HEK293T (cell line): Measurements from ENCODE around the gene SLMAP.

Experiments used
- CTCF ChIA-PET: fragments of 350-600 bp; formaldehyde crosslinking; extraction: SDS; loops from one replicate; lab custom pipeline; 2021; ENCODE audit warnings: antibody characterized with exemption, inconsistent platforms; lab: Yijun Ruan, JAX
- POLR2A ChIA-PET: fragments of 350-600 bp; formaldehyde crosslinking; extraction: SDS; loops from one replicate; lab custom pipeline; 2020; ENCODE audit warnings: antibody characterized with exemption, inconsistent platforms; lab: Yijun Ruan, JAX
- DNase-seq: peaks from one replicate; pipeline ENCODE4 v3.0.0; 2012; ENCODE audit warnings: mixed read lengths; ENCODE audit errors: extremely low spot score
- ARNT ChIP-seq: fragments of 450-650 bp; IDR thresholded peaks from 2 replicates; pipeline ENCODE4 v1.6.1; 2017; ENCODE audit warnings: mild to moderate bottlenecking
- BHLHE40 ChIP-seq: fragments of 450-650 bp; IDR thresholded peaks from 2 replicates; pipeline ENCODE4 v1.6.1; 2016; ENCODE audit warnings: mild to moderate bottlenecking, moderate library complexity, borderline replicate concordance
- CTBP1 ChIP-seq: fragments of 450-650 bp; IDR thresholded peaks from 2 replicates; pipeline ENCODE4 v1.6.1; 2016; ENCODE audit warnings: borderline replicate concordance
- ELF4 ChIP-seq: fragments of 450-650 bp; IDR thresholded peaks from 2 replicates; pipeline ENCODE4 v1.6.1; 2017; ENCODE audit warnings: antibody characterized with exemption
- FOXA1 ChIP-seq: fragments of 450-650 bp; IDR thresholded peaks from 2 replicates; pipeline ENCODE4 v1.6.1; 2016; ENCODE audit warnings: mild to moderate bottlenecking
- FOXK2 ChIP-seq: fragments of 450-650 bp; IDR thresholded peaks from 2 replicates; pipeline ENCODE4 v1.6.1; 2016; ENCODE audit warnings: mild to moderate bottlenecking
- FOXM1 ChIP-seq: fragments of 450-650 bp; IDR thresholded peaks from 2 replicates; pipeline ENCODE4 v1.6.1; 2017; ENCODE audit warnings: mild to moderate bottlenecking, borderline replicate concordance
- HDGF ChIP-seq: fragments of 450-650 bp; IDR thresholded peaks from 2 replicates; pipeline ENCODE4 v1.6.1; 2017; ENCODE audit warnings: antibody characterized with exemption, borderline replicate concordance
- L3MBTL2 ChIP-seq: fragments of 450-650 bp; conservative IDR thresholded peaks from 2 replicates; pipeline ENCODE4 v1.6.1; 2016; ENCODE audit warnings: mild to moderate bottlenecking
- LEF1 ChIP-seq: fragments of 450-650 bp; IDR thresholded peaks from 2 replicates; pipeline ENCODE4 v1.6.1; 2017; ENCODE audit warnings: mild to moderate bottlenecking, borderline replicate concordance
- NFRKB ChIP-seq: fragments of 450-650 bp; IDR thresholded peaks from 2 replicates; pipeline ENCODE4 v1.6.1; 2016; ENCODE audit warnings: mild to moderate bottlenecking, moderate library complexity
- PKNOX1 ChIP-seq: fragments of 450-650 bp; IDR thresholded peaks from 2 replicates; pipeline ENCODE4 v1.6.1; 2016
- SP1 ChIP-seq: fragments of 450-650 bp; IDR thresholded peaks from 2 replicates; pipeline ENCODE4 v1.6.1; 2017
- SUZ12 ChIP-seq: fragments of 450-650 bp; IDR thresholded peaks from 2 replicates; pipeline ENCODE4 v1.6.1; 2016; ENCODE audit warnings: mild to moderate bottlenecking
- TARDBP ChIP-seq: fragments of 450-650 bp; IDR thresholded peaks from 2 replicates; pipeline ENCODE4 v1.6.1; 2016
- ZNF384 ChIP-seq: fragments of 450-650 bp; IDR thresholded peaks from 2 replicates; pipeline ENCODE4 v1.6.1; 2016

Gene SLMAP

GRCh38 chr3:57903124-57903890 lies 147.2 kb downstream of the SLMAP start:
- ChIA-PET POLR2A (no interaction called here), CTCF (no interaction called here)
- DNase-seq: no peak
- TF ChIP-seq SUZ12 (no peak), NFRKB (no peak), BHLHE40 (no peak), LEF1 (no peak), PKNOX1 (no peak), FOXK2 (no peak), CTBP1 (no peak), ZNF384 (no peak), ARNT (no peak)

GRCh38 chr3:57910990-57911389 lies 154.9 kb downstream of the SLMAP start:
- POLR2A ChIA-PET: no interaction called here

GRCh38 chr3:57911593-57911992 lies 155.5 kb downstream of the SLMAP start:
- DNase-seq: no peak
- TF ChIP-seq LEF1 (no peak), ARNT (no peak), ELF4 (no peak), NFRKB (no peak), CTBP1 (no peak), ZNF384 (no peak), PKNOX1 (no peak), FOXA1 (no peak), L3MBTL2 (no peak), SP1 (no peak), FOXM1 (no peak), FOXK2 (no peak), TARDBP (no peak), BHLHE40 (no peak), HDGF (no peak), SUZ12 (no peak)
- ChIA-PET CTCF (no interaction called here), POLR2A (no interaction called here)

More at GRCh38 chr3:57910990-57911389, 154.9 kb downstream of the SLMAP start:
- TF ChIP-seq HDGF: no peak
- peak; percentile 42; the same call in 1 of the 2 replicates for TF ChIP-seq ZNF384
- DNase-seq: no peak
- CTCF ChIA-PET: no interaction called here

GRCh38 chr3:57917601-57918000 lies 161.5 kb downstream of the SLMAP start:
- POLR2A ChIA-PET: no interaction called here
- CTCF ChIA-PET: no interaction called here
- DNase-seq: no peak
- TF ChIP-seq BHLHE40: no peak

GRCh38 chr3:57918123-57918837 lies 162.2 kb downstream of the SLMAP start:
- POLR2A ChIA-PET: no interaction called here
- TF ChIP-seq L3MBTL2: no peak
- TF ChIP-seq SP1: no peak
- TF ChIP-seq TARDBP: no peak
- no peak for TF ChIP-seq FOXK2
- no peak for TF ChIP-seq SUZ12
- TF ChIP-seq FOXM1: no peak
- no peak for TF ChIP-seq CTBP1
- no peak for TF ChIP-seq HDGF
- TF ChIP-seq PKNOX1: no peak
- TF ChIP-seq ELF4: no peak
- TF ChIP-seq LEF1: no peak
- no peak for TF ChIP-seq ZNF384
- no peak for TF ChIP-seq BHLHE40
- TF ChIP-seq NFRKB: no peak
- no peak for TF ChIP-seq ARNT
- no peak for TF ChIP-seq FOXA1
- CTCF ChIA-PET: no interaction called here
- DNase-seq: no peak

- CTCF ChIA-PET: no interaction called here
- POLR2A ChIA-PET: no interaction called here
Measured at GRCh38 chr3:57919987-57920386, 163.9 kb downstream of the SLMAP start.

More at GRCh38 chr3:57919987-57920386, 163.9 kb downstream of the SLMAP start:
- TF ChIP-seq FOXK2: no peak
- no peak for TF ChIP-seq LEF1
- no peak for TF ChIP-seq TARDBP
- TF ChIP-seq NFRKB: no peak
- TF ChIP-seq SUZ12: no peak
- no peak for TF ChIP-seq PKNOX1
- no peak for TF ChIP-seq ZNF384
- no peak for TF ChIP-seq ELF4
- TF ChIP-seq CTBP1: no peak
- no peak for TF ChIP-seq BHLHE40
- no peak for TF ChIP-seq HDGF
- no peak for TF ChIP-seq L3MBTL2
- no peak for DNase-seq
